WI38 (cell line): ENCODE results near the gene VEGFB.

Experiments
- H3K4me3 ChIP-seq: 2 replicates; pipeline ENCODE4 v1.5.1; 2011; ENCODE audit warnings: low read depth, mild to moderate bottlenecking, control low read depth, low read length
- TF ChIP-seq, protein P1 (sequence below): IDR thresholded peaks from 2 replicates; pipeline ENCODE4 v1.5.1; 2012; ENCODE audit warnings: low read depth, mild to moderate bottlenecking, control low read depth, low read length

VEGFB gene

GRCh38 chr11:64216879-64217278, 17.5 kb upstream of the VEGFB start:
- no peak overlapping the region for H3K4me3 ChIP-seq
- TF ChIP-seq, protein P1, sequence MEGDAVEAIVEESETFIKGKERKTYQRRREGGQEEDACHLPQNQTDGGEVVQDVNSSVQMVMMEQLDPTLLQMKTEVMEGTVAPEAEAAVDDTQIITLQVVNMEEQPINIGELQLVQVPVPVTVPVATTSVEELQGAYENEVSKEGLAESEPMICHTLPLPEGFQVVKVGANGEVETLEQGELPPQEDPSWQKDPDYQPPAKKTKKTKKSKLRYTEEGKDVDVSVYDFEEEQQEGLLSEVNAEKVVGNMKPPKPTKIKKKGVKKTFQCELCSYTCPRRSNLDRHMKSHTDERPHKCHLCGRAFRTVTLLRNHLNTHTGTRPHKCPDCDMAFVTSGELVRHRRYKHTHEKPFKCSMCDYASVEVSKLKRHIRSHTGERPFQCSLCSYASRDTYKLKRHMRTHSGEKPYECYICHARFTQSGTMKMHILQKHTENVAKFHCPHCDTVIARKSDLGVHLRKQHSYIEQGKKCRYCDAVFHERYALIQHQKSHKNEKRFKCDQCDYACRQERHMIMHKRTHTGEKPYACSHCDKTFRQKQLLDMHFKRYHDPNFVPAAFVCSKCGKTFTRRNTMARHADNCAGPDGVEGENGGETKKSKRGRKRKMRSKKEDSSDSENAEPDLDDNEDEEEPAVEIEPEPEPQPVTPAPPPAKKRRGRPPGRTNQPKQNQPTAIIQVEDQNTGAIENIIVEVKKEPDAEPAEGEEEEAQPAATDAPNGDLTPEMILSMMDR: no peak

- TF ChIP-seq, protein P1: no peak
- H3K4me3 ChIP-seq: no peak overlapping the region
Observed at GRCh38 chr11:64218628-64219353, 15.6 kb upstream of the VEGFB start.

DNA sequence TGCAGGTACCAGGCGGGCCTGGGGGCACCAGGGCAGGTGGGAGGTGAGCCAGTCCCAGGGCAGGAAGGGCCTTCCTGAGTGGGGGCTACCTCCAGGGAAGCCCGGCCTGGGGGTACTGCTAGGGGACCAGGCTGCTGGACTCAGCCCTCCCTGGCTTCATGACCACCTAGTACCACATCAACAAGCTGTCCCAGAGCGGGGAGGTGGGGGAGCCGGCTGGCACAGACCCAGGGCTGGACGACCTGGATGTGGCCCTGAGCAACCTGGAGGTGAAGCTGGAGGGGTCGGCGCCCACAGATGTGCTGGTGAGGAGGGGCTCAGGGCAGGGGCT, 15.1 kb upstream of the VEGFB start:
- TF ChIP-seq, protein P1: no peak
- H3K4me3 ChIP-seq: no peak overlapping the region

- TF ChIP-seq, protein P1: no peak
- H3K4me3 ChIP-seq: no peak overlapping the region
Observed at GRCh38 chr11:64219755-64220154, 14.6 kb upstream of the VEGFB start.

- TF ChIP-seq, protein P1: no peak
Observed at GRCh38 chr11:64220271-64220670, 14.1 kb upstream of the VEGFB start.

DNA sequence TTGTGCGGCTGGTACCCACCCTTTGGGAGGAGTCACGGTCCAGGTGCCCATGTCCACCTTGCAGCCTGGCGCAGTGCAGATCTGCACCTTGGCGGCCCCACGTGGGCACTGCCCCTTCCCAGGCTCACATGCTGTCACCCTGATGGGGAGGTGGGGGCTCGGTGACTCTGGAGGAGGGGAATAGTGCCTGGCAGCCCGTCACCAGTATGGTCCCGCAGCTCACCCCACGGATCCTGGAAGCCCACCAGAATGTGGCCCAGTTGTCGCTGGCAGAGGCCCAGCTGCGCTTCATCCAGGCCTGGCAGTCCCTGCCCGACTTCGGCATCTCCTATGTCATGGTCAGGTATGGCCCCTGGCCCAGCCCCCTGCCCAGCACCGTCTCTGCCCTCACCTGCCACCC, 13.6 kb upstream of the VEGFB start:
- TF ChIP-seq, protein P1: no peak
- no peak overlapping the region for H3K4me3 ChIP-seq

More at GRCh38 chr11:64220271-64220670, 14.1 kb upstream of the VEGFB start:
- H3K4me3 ChIP-seq: no peak overlapping the region

GRCh38 chr11:64222651-64223000, 11.8 kb upstream of the VEGFB start:
- TF ChIP-seq, protein P1: no peak
- H3K4me3 ChIP-seq: no peak overlapping the region
